HS-5 (cell line): Measurements from ENCODE around the gene COL5A1.

ENCODE experiments used
- DNase-seq: peaks from one replicate; pipeline ENCODE4 v3.0.0-alpha.2; 2012; ENCODE audit warnings: low read depth

COL5A1 gene

GRCh38 chr9:134892221-134892620 lies 250.6 kb downstream of the COL5A1 start:
- DNase-seq, result no peak

GRCh38 chr9:134892820-134893420 lies 251.3 kb downstream of the COL5A1 start:
- no peak for DNase-seq
